ENCODE results near the gene SHB. TPM values are rescaled to one million over a fixed set of nuclear protein-coding genes. Genes with fewer than 3 reads are reported as not detected.
"Not testable (repeated sequence)": the region's sequence is repeated elsewhere in the genome, so short reads cannot be mapped to it uniquely, and the experiment has no call there.

The SHB gene
- total RNA-seq, 1 donor from 2014 or later, result 3.1 TPM

DNA sequence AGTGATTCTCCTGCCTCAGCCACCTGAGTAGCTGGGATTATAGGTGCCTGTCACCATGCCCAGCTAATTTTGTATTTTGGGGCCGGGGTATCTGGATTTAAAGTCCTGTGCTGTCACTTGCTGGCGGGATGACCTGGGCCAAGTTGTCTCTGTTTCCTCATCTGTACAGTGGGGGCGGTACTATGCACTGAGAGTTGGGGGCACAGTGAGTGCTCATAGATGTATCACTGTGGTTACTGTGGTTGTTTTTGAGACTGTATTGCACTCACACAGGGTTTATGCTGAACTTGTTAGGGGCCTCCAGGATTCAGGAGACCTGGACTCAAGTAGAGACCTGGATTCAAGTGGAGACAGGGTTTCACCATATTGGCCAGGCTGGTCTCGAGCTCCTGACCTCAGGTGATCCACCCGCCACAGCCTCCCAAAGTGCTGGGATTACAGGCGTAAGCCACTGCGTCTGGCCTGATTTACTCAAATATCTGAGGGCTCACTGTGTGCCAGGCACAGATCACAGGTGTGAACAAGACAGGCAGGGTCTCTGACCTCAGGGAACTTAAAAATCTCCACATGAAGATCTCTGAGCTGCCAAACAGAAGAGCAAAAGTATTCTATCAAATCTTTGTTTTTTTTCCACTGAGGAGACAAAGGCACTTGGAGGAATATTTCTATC lies 103.2 kb downstream of the SHB start:
- not testable (repeated sequence) for H3K9me3 ChIP-seq (ENCODE audit: control insufficient read depth in 3 of 3, low read length in 3 of 3); H3K27ac ChIP-seq (ENCODE audit: low read depth, low read length); H3K9ac ChIP-seq (ENCODE audit: low read depth in 1 of 3, low read length in 3 of 3); H3K36me3 ChIP-seq (ENCODE audit: control insufficient read depth in 3 of 3, insufficient read depth in 3 of 3, low read length in 3 of 3); H3K27me3 ChIP-seq (ENCODE audit: control insufficient read depth in 3 of 3, insufficient read depth in 3 of 3, low read length in 3 of 3); H3K4me3 ChIP-seq (ENCODE audit: low read length in 3 of 3)
- peaks cover 10 to 37% (median 14%) of the 10 kb centered on the region in 3 donors for H3K4me1 ChIP-seq (ENCODE audit: control insufficient read depth in 3 of 3, insufficient read depth in 3 of 3, low read length in 3 of 3)

DNA sequence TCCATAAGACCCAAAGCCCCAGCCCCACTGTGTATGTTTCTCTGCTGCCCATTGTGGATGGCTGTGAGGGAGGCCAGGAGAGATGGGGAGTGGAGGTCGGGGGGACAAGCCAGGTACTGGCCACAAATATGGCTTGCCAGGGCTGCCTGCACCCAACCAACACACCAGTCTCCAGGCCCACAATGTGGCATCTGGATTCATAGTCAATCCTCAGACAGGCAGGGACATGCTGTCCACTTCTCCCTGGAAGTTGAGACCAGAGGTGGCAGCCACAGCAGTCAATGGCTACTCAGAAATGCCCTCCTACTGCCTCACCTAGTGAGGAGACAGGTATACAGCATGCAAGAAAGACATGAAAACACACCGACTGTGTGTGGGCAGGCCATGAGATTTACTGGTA lies 103.9 kb downstream of the SHB start:
- no peaks in the 10 kb centered on the region for H3K9me3 ChIP-seq (ENCODE audit: control insufficient read depth in 3 of 3, low read length in 3 of 3)
- H3K27ac ChIP-seq (ENCODE audit: low read depth, low read length), result peak overlapping the region; percentile 60
- no peaks in the 10 kb centered on the region for H3K27me3 ChIP-seq (ENCODE audit: control insufficient read depth in 3 of 3, insufficient read depth in 3 of 3, low read length in 3 of 3)
- peaks cover 10 to 34% (median 14%) of the 10 kb centered on the region in 3 donors for H3K4me1 ChIP-seq (ENCODE audit: control insufficient read depth in 3 of 3, insufficient read depth in 3 of 3, low read length in 3 of 3)
- H3K36me3 ChIP-seq (ENCODE audit: control insufficient read depth in 3 of 3, insufficient read depth in 3 of 3, low read length in 3 of 3), result no peaks in the 10 kb centered on the region
- no peak overlapping the region for H3K9ac ChIP-seq (ENCODE audit: low read depth in 1 of 3, low read length in 3 of 3)
- H3K4me3 ChIP-seq (ENCODE audit: low read length in 3 of 3), result no peak overlapping the region

DNA sequence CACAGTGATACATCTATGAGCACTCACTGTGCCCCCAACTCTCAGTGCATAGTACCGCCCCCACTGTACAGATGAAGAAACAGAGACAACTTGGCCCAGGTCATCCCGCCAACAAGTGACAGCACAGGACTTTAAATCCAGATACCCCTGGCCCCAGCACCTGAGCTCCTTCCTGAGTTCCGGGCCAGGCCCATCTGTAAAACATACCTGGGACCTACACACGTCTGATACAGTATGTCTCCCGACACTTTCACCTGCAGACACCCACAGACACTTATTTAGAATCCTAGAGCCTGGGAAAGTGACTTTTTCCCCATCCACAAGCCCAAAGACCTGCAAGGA lies 104.3 kb downstream of the SHB start:
- no peaks in the 10 kb centered on the region for H3K9me3 ChIP-seq (ENCODE audit: control insufficient read depth in 3 of 3, low read length in 3 of 3)
- no peaks in the 10 kb centered on the region for H3K36me3 ChIP-seq (ENCODE audit: control insufficient read depth in 3 of 3, insufficient read depth in 3 of 3, low read length in 3 of 3)
- H3K4me3 ChIP-seq (ENCODE audit: low read length in 3 of 3), result no peak overlapping the region
- H3K4me1 ChIP-seq (ENCODE audit: control insufficient read depth in 3 of 3, insufficient read depth in 3 of 3, low read length in 3 of 3), result peaks cover 10 to 34% (median 14%) of the 10 kb centered on the region in 3 donors
- H3K9ac ChIP-seq (ENCODE audit: low read depth in 1 of 3, low read length in 3 of 3), result no peak overlapping the region
- peak overlapping the region; percentile 60 for H3K27ac ChIP-seq (ENCODE audit: low read depth, low read length)
- H3K27me3 ChIP-seq (ENCODE audit: control insufficient read depth in 3 of 3, insufficient read depth in 3 of 3, low read length in 3 of 3), result no peaks in the 10 kb centered on the region

DNA sequence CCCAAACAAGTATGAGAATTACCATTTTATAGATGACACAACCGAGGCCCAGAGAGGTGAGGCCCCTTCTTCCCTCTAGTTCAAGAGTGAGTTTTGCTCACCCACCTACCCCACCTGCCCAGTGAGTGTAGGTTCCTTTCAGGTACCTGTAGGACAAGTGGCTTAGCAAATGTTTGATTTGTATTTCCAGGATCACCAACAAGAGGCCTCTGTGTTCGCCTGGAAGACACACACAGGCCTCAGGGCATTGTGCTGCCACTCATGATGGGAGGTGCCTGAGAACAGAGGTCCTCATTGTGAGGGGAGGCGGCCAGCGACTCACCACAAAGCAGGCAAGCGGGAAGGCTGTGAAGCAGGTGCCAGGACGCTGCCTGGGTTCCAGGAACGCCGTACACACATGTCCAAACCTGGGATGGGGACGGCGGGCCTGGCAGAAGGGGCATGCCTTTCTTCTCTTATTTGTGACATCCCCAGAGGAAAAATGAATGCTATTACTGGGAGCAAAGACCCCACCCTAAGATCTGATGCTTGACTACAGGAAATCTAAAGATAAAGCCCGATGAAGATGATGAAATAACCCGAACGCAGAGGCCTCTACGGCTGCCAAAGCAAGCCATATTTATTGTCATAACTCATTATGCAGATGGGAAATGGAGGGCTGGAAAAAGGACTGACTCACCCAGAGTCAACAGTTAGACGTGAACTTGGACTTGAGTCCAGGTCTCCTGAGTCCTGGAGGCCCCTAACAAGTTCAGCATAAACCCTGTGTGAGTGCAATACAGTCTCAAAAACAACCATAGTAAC lies 104.9 kb downstream of the SHB start:
- Histone ChIP-seq H3K9ac (ENCODE audit: low read depth in 1 of 3, low read length in 3 of 3) (no peak overlapping the region), H3K27ac (ENCODE audit: low read depth, low read length) (peak overlapping the region; percentile 60), H3K4me3 (ENCODE audit: low read length in 3 of 3) (no peak overlapping the region)

DNA sequence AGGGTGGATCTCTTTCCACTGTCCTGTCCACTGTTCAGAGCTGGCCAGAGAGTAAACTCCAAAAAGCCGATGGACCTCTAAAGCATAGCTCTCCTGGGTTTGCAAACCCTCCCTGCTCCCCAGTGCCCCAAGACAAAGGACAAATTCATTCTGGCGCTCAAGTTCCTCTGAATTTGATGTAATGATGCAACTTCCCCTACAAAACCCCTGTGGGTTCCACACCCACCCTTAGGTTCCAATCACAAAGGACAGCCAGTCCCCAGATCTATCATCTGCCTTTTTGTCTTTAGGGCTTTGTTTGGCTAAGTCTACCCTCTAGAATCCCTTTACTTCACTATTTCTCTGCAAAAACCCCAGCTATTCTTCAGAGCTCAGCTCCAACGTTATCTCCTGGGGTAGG lies 107.7 kb downstream of the SHB start:
- Histone ChIP-seq H3K9me3 (ENCODE audit: control insufficient read depth in 3 of 3, low read length in 3 of 3) (no peaks in the 10 kb centered on the region), H3K36me3 (ENCODE audit: control insufficient read depth in 3 of 3, insufficient read depth in 3 of 3, low read length in 3 of 3) (no peaks in the 10 kb centered on the region), H3K27ac (ENCODE audit: low read depth, low read length) (no peak overlapping the region), H3K9ac (ENCODE audit: low read depth in 1 of 3, low read length in 3 of 3) (no peak overlapping the region), H3K27me3 (ENCODE audit: control insufficient read depth in 3 of 3, insufficient read depth in 3 of 3, low read length in 3 of 3) (no peaks in the 10 kb centered on the region), H3K4me3 (ENCODE audit: low read length in 3 of 3) (no peak overlapping the region), H3K4me1 (ENCODE audit: control insufficient read depth in 3 of 3, insufficient read depth in 3 of 3, low read length in 3 of 3) (peaks cover 6 to 10% (median 8%) of the 10 kb centered on the region in 3 donors)

More for the DNA sequence above, 104.9 kb downstream of the SHB start:
- Histone ChIP-seq H3K4me1 (ENCODE audit: control insufficient read depth in 3 of 3, insufficient read depth in 3 of 3, low read length in 3 of 3) (peaks cover 9 to 29% (median 10%) of the 10 kb centered on the region in 3 donors), H3K9me3 (ENCODE audit: control insufficient read depth in 3 of 3, low read length in 3 of 3) (no peaks in the 10 kb centered on the region), H3K27me3 (ENCODE audit: control insufficient read depth in 3 of 3, insufficient read depth in 3 of 3, low read length in 3 of 3) (no peaks in the 10 kb centered on the region), H3K36me3 (ENCODE audit: control insufficient read depth in 3 of 3, insufficient read depth in 3 of 3, low read length in 3 of 3) (no peaks in the 10 kb centered on the region)

DNA sequence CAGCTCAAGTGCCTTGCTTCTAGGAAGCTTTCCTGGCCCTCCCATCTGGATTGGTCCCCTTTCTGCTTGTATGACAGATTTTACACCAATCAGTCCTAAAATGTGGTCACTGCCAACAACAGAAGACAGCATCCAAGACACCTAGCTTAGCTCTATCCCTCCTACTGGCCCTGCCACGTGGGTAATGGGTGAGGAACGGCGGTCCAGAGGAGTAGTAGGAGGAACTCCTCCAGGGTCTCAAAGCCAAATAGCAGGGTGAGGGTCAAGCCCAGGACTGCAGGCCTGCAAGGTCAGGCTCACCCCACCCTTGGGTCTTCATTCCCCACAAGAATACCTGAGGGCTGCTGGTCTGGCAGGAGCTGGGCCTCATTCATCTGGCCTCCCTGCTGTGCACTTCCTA lies 108.4 kb downstream of the SHB start:
- Histone ChIP-seq H3K9me3 (ENCODE audit: control insufficient read depth in 3 of 3, low read length in 3 of 3) (no peaks in the 10 kb centered on the region), H3K27ac (ENCODE audit: low read depth, low read length) (no peak overlapping the region), H3K4me3 (ENCODE audit: low read length in 3 of 3) (no peak overlapping the region), H3K9ac (ENCODE audit: low read depth in 1 of 3, low read length in 3 of 3) (no peak overlapping the region), H3K36me3 (ENCODE audit: control insufficient read depth in 3 of 3, insufficient read depth in 3 of 3, low read length in 3 of 3) (no peaks in the 10 kb centered on the region), H3K27me3 (ENCODE audit: control insufficient read depth in 3 of 3, insufficient read depth in 3 of 3, low read length in 3 of 3) (no peaks in the 10 kb centered on the region), H3K4me1 (ENCODE audit: control insufficient read depth in 3 of 3, insufficient read depth in 3 of 3, low read length in 3 of 3) (peaks cover 6 to 14% (median 10%) of the 10 kb centered on the region in 3 donors)

DNA sequence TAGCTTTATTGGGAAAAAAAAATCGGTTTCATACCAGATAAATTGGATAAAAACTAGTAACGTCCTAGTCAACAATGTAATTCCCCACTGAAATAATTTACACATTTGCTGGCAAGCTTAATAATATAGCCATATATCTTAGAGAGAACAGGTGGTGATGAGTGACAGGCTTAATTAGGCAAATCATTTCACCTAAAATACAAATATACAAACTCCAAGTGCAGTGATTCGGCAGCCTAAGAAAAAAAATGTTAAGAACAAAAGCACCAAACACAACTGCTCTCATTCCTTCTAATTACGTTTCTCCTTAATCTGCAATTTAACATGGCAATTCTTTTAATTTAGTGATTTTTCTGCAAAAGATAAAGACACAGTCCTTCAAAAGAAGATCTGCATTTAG lies 109.1 kb downstream of the SHB start:
- H3K27ac ChIP-seq (ENCODE audit: low read depth, low read length), result no peak overlapping the region
- no peak overlapping the region for H3K4me3 ChIP-seq (ENCODE audit: low read length in 3 of 3)
- H3K9me3 ChIP-seq (ENCODE audit: control insufficient read depth in 3 of 3, low read length in 3 of 3), result no peaks in the 10 kb centered on the region
- H3K27me3 ChIP-seq (ENCODE audit: control insufficient read depth in 3 of 3, insufficient read depth in 3 of 3, low read length in 3 of 3), result no peaks in the 10 kb centered on the region
- peaks cover 0 to 3% (median 2%) of the 10 kb centered on the region in 3 donors for H3K36me3 ChIP-seq (ENCODE audit: control insufficient read depth in 3 of 3, insufficient read depth in 3 of 3, low read length in 3 of 3)
- no peak overlapping the region for H3K9ac ChIP-seq (ENCODE audit: low read depth in 1 of 3, low read length in 3 of 3)
- H3K4me1 ChIP-seq (ENCODE audit: control insufficient read depth in 3 of 3, insufficient read depth in 3 of 3, low read length in 3 of 3), result peaks cover 4 to 14% (median 11%) of the 10 kb centered on the region in 3 donors

DNA sequence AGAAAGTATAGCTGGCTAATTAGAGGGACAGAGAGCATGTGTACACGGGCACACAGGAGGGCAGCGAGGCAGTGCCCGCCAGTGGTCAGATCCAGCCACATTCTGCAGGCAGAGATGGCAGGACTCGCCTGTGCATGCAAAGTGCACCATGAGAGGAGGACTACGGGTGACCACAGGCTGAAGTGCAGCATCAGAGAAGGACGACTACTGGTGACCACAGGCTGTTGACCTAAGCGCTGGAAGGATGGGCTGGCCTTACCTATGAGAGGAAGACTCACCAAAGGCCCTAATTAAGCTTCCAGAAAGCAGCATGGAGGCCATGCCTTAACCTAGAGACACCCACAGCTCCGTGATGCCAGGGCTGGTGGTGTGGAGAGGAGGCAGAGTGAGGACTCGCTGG lies 110.9 kb downstream of the SHB start:
- Histone ChIP-seq H3K36me3 (ENCODE audit: control insufficient read depth in 3 of 3, insufficient read depth in 3 of 3, low read length in 3 of 3) (peaks cover 0 to 4% (median 2%) of the 10 kb centered on the region in 3 donors), H3K4me1 (ENCODE audit: control insufficient read depth in 3 of 3, insufficient read depth in 3 of 3, low read length in 3 of 3) (peaks cover 9 to 29% (median 22%) of the 10 kb centered on the region in 3 donors), H3K27ac (ENCODE audit: low read depth, low read length) (no peak overlapping the region), H3K4me3 (ENCODE audit: low read length in 3 of 3) (no peak overlapping the region), H3K9ac (ENCODE audit: low read depth in 1 of 3, low read length in 3 of 3) (no peak overlapping the region), H3K9me3 (ENCODE audit: control insufficient read depth in 3 of 3, low read length in 3 of 3) (no peaks in the 10 kb centered on the region), H3K27me3 (ENCODE audit: control insufficient read depth in 3 of 3, insufficient read depth in 3 of 3, low read length in 3 of 3) (no peaks in the 10 kb centered on the region)

DNA sequence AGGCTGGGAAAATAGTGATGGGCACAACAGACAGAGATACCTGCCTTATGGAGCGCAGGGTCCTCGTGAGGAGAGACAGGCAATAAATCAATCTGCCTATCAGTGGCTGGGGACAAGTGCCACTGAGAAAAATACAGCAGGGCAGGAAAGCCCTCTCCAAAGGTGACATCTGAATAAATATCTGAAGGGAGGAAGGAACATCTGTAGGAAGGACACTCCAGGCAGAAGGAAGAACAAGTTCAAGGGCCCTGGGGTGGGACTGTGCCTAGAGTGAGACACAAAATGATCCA lies 111.4 kb downstream of the SHB start:
- H3K9ac ChIP-seq (ENCODE audit: low read depth in 1 of 3, low read length in 3 of 3), result no peak overlapping the region
- peaks cover 9 to 29% (median 22%) of the 10 kb centered on the region in 3 donors for H3K4me1 ChIP-seq (ENCODE audit: control insufficient read depth in 3 of 3, insufficient read depth in 3 of 3, low read length in 3 of 3)
- no peak overlapping the region for H3K4me3 ChIP-seq (ENCODE audit: low read length in 3 of 3)
- H3K36me3 ChIP-seq (ENCODE audit: control insufficient read depth in 3 of 3, insufficient read depth in 3 of 3, low read length in 3 of 3), result peaks cover 0 to 4% (median 2%) of the 10 kb centered on the region in 3 donors
- no peaks in the 10 kb centered on the region for H3K9me3 ChIP-seq (ENCODE audit: control insufficient read depth in 3 of 3, low read length in 3 of 3)
- H3K27me3 ChIP-seq (ENCODE audit: control insufficient read depth in 3 of 3, insufficient read depth in 3 of 3, low read length in 3 of 3), result no peaks in the 10 kb centered on the region
- H3K27ac ChIP-seq (ENCODE audit: low read depth, low read length), result no peak overlapping the region

DNA sequence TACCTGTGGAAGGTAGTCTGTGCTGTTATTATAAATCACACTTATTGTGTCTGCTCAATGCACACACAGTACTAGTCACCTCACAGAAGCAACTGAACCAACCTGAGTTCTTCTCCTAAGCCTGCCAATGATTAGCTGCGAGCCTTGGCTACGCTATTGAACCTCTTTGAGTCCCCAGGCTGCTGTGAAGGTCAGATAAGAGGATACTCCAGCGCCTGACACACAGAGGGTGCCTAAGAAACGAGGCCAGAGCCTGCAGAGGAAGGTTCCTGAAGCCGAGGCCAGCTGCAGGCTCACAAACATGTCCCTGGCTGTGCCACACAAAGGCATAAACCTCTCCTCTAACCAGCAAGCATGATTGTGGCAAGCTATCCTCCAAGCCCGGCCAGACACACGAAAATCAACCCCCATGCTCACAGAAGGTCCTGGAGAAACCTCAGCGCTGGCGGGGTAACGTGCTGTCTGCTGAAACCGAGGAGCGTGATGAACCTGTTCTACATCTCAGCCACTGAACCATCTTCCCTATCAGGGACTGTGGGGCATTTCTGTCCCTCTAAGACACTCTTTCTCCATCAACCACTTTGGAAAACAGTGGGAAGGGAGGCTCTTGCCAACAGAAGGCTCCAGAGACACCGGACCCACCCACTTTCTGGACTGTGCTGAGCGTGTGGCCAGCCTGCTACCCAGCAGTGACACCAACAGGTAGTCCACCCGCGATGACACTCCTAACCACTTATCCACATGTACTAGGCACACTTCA lies 111.9 kb downstream of the SHB start:
- Histone ChIP-seq H3K27ac (ENCODE audit: low read depth, low read length) (no peak overlapping the region), H3K36me3 (ENCODE audit: control insufficient read depth in 3 of 3, insufficient read depth in 3 of 3, low read length in 3 of 3) (peaks cover 0 to 5% (median 2%) of the 10 kb centered on the region in 3 donors), H3K4me1 (ENCODE audit: control insufficient read depth in 3 of 3, insufficient read depth in 3 of 3, low read length in 3 of 3) (peaks cover 9 to 29% (median 22%) of the 10 kb centered on the region in 3 donors), H3K9ac (ENCODE audit: low read depth in 1 of 3, low read length in 3 of 3) (no peak overlapping the region), H3K9me3 (ENCODE audit: control insufficient read depth in 3 of 3, low read length in 3 of 3) (no peaks in the 10 kb centered on the region), H3K27me3 (ENCODE audit: control insufficient read depth in 3 of 3, insufficient read depth in 3 of 3, low read length in 3 of 3) (no peaks in the 10 kb centered on the region), H3K4me3 (ENCODE audit: low read length in 3 of 3) (no peak overlapping the region)
